ENCODE measurements around the gene STK11IP.
"Not testable (repeated sequence)": the region's sequence is repeated elsewhere in the genome, so short reads cannot be mapped to it uniquely, and the experiment has no call there.

The STK11IP gene

GRCh38 chr2:219634951-219635751, 37.5 kb downstream of the STK11IP start:
- no peak for DNase-seq

- DNase-seq, result no peak
Measured at GRCh38 chr2:219636144-219636915, 38.7 kb downstream of the STK11IP start.

GRCh38 chr2:219636941-219637841, 39.5 kb downstream of the STK11IP start:
- no peak for DNase-seq

GRCh38 chr2:219637842-219638185, 40.2 kb downstream of the STK11IP start:
- DNase-seq, result no peak

GRCh38 chr2:219638217-219638947, 40.7 kb downstream of the STK11IP start:
- no peak for DNase-seq

- DNase-seq, result peak; percentile 78
Measured at GRCh38 chr2:219638948-219639755, 41.5 kb downstream of the STK11IP start.

- DNase-seq, result no peak
Measured at GRCh38 chr2:219641390-219642068, 43.9 kb downstream of the STK11IP start.

GRCh38 chr2:219642069-219642454, 44.4 kb downstream of the STK11IP start:
- DNase-seq, result no peak

- DNase-seq, result peak; percentile 94
Measured at GRCh38 chr2:219642465-219643083, 44.9 kb downstream of the STK11IP start.

GRCh38 chr2:219643084-219643473, 45.4 kb downstream of the STK11IP start:
- DNase-seq, result no peak

GRCh38 chr2:219643788-219644398, 46.2 kb downstream of the STK11IP start:
- DNase-seq, result peak; percentile 37

GRCh38 chr2:219644801-219645480, 47.3 kb downstream of the STK11IP start:
- DNase-seq, result no peak

GRCh38 chr2:219645631-219646527, 48.2 kb downstream of the STK11IP start:
- DNase-seq, result peak; percentile 85

GRCh38 chr2:219648176-219648575, 50.5 kb downstream of the STK11IP start:
- DNase-seq, result no peak

GRCh38 chr2:219648963-219649362, 51.3 kb downstream of the STK11IP start:
- no peak for DNase-seq

- peak; percentile 56 for DNase-seq
Measured at GRCh38 chr2:219650426-219651248, 53.0 kb downstream of the STK11IP start.

GRCh38 chr2:219651656-219652055, 54.0 kb downstream of the STK11IP start:
- not testable (repeated sequence) for DNase-seq

Measured in fibroblast of skin of scalp (primary cell).